ENCODE results near the gene SLC22A16. TPM values are rescaled to one million over a fixed set of nuclear protein-coding genes. Genes with fewer than 3 reads are reported as not detected.

The SLC22A16 gene
- total and polyA plus RNA-seq, 10 of the 15 experiments (the other 5 are each of a cell fraction or from before 2014, with no cell fraction given) = not detected

- Histone ChIP-seq H4K20me1 (ENCODE audit: control insufficient read depth, insufficient read depth) (no peaks in the 10 kb centered on the region), H3K27me3 (replicated peaks in 1 of 2; ENCODE audit: control insufficient read depth in 2 of 2, insufficient read depth in 2 of 2, low read length in 1 of 2) (peaks cover 0 to 4% of the 10 kb centered on the region in 2 experiments; a peak in 1 of 4 replicates), H3K4me3 (no peak overlapping the region), H3K9ac (ENCODE audit: control insufficient read depth, insufficient read depth, low read length) (no peak overlapping the region), H3K79me2 (ENCODE audit: control insufficient read depth, insufficient read depth, low read length) (no peaks in the 10 kb centered on the region), H3K36me3 (ENCODE audit: control insufficient read depth in 2 of 2, insufficient read depth in 2 of 2, low read length in 1 of 2) (no peaks in the 10 kb centered on the region), H3K4me1 (ENCODE audit: control insufficient read depth, insufficient read depth, low read length) (no peaks in the 10 kb centered on the region; the same call in 1 of the 2 replicates), H3K9me3 (replicated peaks; ENCODE audit: control insufficient read depth, insufficient read depth, low read length) (no peaks in the 10 kb centered on the region), H3K4me2 (ENCODE audit: control insufficient read depth, insufficient read depth) (no peak overlapping the region), H2AFZ (ENCODE audit: control insufficient read depth, low read depth, low read length) (no peak overlapping the region), H3K27ac (ENCODE audit: control insufficient read depth, insufficient read depth) (no peak overlapping the region)
- no TSS peak for BruUV-seq (replicated peaks)
- in situ Hi-C loops (cut with MboI) (no loop called here), intact Hi-C loops (cut with micrococcal nuclease; ENCODE audit: unreplicated experiment) (no loop called here)
- SMC1A ChIA-PET (ENCODE audit: uncharacterized antibody, unreplicated experiment) = no interaction called here
- RAD21 ChIA-PET (ENCODE audit: unreplicated experiment) = no interaction called here
- CTCF ChIA-PET = no interaction called here
- 67% methylated on average over 9 of the region's 9 CpGs for WGBS (ENCODE audit: insufficient coverage, insufficient replicate concordance, low lambda C conversion rate, missing lambda C conversion rate)
- FAIRE-seq (no peak), ATAC-seq (no peak), DNase-seq (ENCODE audit: low read depth, low spot score) (no peak)
- no peak for TF ChIP-seq PRDM15 (CRISPR knock-in tag; IDR thresholded peaks at IDR 0.05)
- TF ChIP-seq HDAC6 (IDR thresholded peaks at IDR 0.05; ENCODE audit: unreplicated experiment) = no peak
- TF ChIP-seq ZNF384 (IDR thresholded peaks at IDR 0.05; ENCODE audit: borderline replicate concordance, low read depth, low read length) = no peak
- no peak for TF ChIP-seq HDGF (IDR thresholded peaks at IDR 0.05)
- no peak for TF ChIP-seq YY1 (IDR thresholded peaks at IDR 0.05; ENCODE audit: low read depth, low read length)
- TF ChIP-seq POLR2AphosphoS2 (IDR thresholded peaks at IDR 0.05; ENCODE audit: low read depth, low read length) = no peak
- no peak for TF ChIP-seq YBX1 (IDR thresholded peaks at IDR 0.05)
- no peak for TF ChIP-seq SUZ12 (IDR thresholded peaks at IDR 0.05; ENCODE audit: unreplicated experiment)
- no peak for TF ChIP-seq PAX8 (IDR thresholded peaks at IDR 0.05)
- no peak for TF ChIP-seq TCF7 (IDR thresholded peaks at IDR 0.05; ENCODE audit: borderline replicate concordance)
- no peak for TF ChIP-seq ZNF24 (IDR thresholded peaks at IDR 0.05)
- TF ChIP-seq NFIC (IDR thresholded peaks at IDR 0.05; ENCODE audit: low read depth, low read length) = no peak
- no peak for TF ChIP-seq CEBPB (IDR thresholded peaks at IDR 0.05; ENCODE audit: borderline replicate concordance in 1 of 2, low read depth in 2 of 2, low read length in 2 of 2)
- no peak for TF ChIP-seq E4F1 (IDR thresholded peaks at IDR 0.05; ENCODE audit: borderline replicate concordance, partially characterized antibody)
- no peak for TF ChIP-seq NBN (IDR thresholded peaks at IDR 0.05)
- TF ChIP-seq HDAC2 (IDR thresholded peaks at IDR 0.05) = no peak
- no peak for TF ChIP-seq SMAD5 (IDR thresholded peaks at IDR 0.05; ENCODE audit: low read depth)
- no peak for TF ChIP-seq ZBTB33 (IDR thresholded peaks at IDR 0.05)
- POLR2A ChIA-PET = no interaction called here
Observed at GRCh38 chr6:110493253-110493800, 16.9 kb upstream of the SLC22A16 start.

Measured in GM12878 (cell line).